GM12878 (cell line): ENCODE results near the gene TPRN. TPM values are rescaled to one million over a fixed set of nuclear protein-coding genes. Genes with fewer than 3 reads are reported as not detected.

ENCODE experiments used
- ATAC-seq: fragments of 200-7000 bp; cut with Tn5 transposase; 3 replicates; pipeline ENCODE4 v1.9.1; 2020; ENCODE audit warnings: mild to moderate bottlenecking, moderate library complexity
- BruUV-seq: library from RNA; stranded (reverse); fragments of 400-500 nt; replicated peaks from 2 replicates; lab custom pipeline; 2021; lab: Mats Ljungman, UMichigan
- CTCF ChIA-PET: fragments of 300-600 bp; sonication (Branson Sonifier 250); formaldehyde crosslinking; extraction: SDS; loops from one replicate; lab custom pipeline; 2021; ENCODE audit warnings: inconsistent platforms; lab: Yijun Ruan, JAX
- POLR2A ChIA-PET: fragments of 350-600 bp; formaldehyde crosslinking; extraction: SDS; loops from one replicate; lab custom pipeline; 2021; ENCODE audit warnings: inconsistent platforms; lab: Charles Lee
- RAD21 ChIA-PET: fragments of 300-600 bp; sonication (Branson Sonifier 250); formaldehyde crosslinking; loops from one replicate; lab custom pipeline; 2023; ENCODE audit warnings: antibody characterized with exemption; ENCODE audit not compliant: unreplicated experiment; lab: Charles Lee
- SMC1A ChIA-PET: fragments of 300-600 bp; sonication (Branson Sonifier 250); formaldehyde crosslinking; loops from one replicate; lab custom pipeline; 2023; ENCODE audit not compliant: unreplicated experiment, uncharacterized antibody; lab: Charles Lee
- DNase-seq: peaks from one replicate; pipeline ENCODE4 v3.0.0-alpha.2; 2011; ENCODE audit warnings: low read depth, low spot score
- FAIRE-seq: peaks from 3 replicates; lab custom pipeline; 2011; peaks lifted over from hg19 to GRCh38; lab: Jason Lieb, UNC
- H2AFZ ChIP-seq: 2 replicates; pipeline ENCODE4 v1.6.0; 2011; ENCODE audit warnings: low read depth, low read length, control low read depth; ENCODE audit not compliant: control insufficient read depth
- H3K27ac ChIP-seq: 2 replicates; pipeline ENCODE4 v1.5.1; 2011; ENCODE audit warnings: control low read depth; ENCODE audit not compliant: control insufficient read depth, insufficient read depth
- H3K27me3 ChIP-seq, 2 experiments: replicated peaks in 1 of 2; 2 replicates each; pipeline versions ENCODE4 v1.6.0 to v1.6.1; 2011; ENCODE audit warnings: low read length in 1 of 2; ENCODE audit not compliant: control insufficient read depth in 2 of 2, insufficient read depth in 2 of 2
- H3K36me3 ChIP-seq, 2 experiments: 2 replicates each; pipeline ENCODE4 v1.5.1; 2011; ENCODE audit warnings: low read length in 1 of 2; ENCODE audit not compliant: control insufficient read depth in 2 of 2, insufficient read depth in 2 of 2
- H3K4me1 ChIP-seq: 2 replicates; pipeline ENCODE4 v1.6.1; 2011; ENCODE audit warnings: mild to moderate bottlenecking, low read length, moderate library complexity, mixed read lengths; ENCODE audit not compliant: control insufficient read depth, insufficient read depth
- H3K4me2 ChIP-seq: 2 replicates; pipeline ENCODE4 v1.6.0; 2011; ENCODE audit warnings: control low read depth; ENCODE audit not compliant: control insufficient read depth, insufficient read depth
- H3K4me3 ChIP-seq: fragments of 200-600 bp; sonication (generic); 2 replicates; pipeline ENCODE4 v1.5.1; 2016
- H3K79me2 ChIP-seq: 2 replicates; pipeline ENCODE4 v1.6.0; 2011; ENCODE audit warnings: low read length; ENCODE audit not compliant: control insufficient read depth, insufficient read depth
- H3K9ac ChIP-seq: 2 replicates; pipeline ENCODE4 v1.8.0; 2011; ENCODE audit warnings: low read length, control low read depth, mixed read lengths; ENCODE audit not compliant: control insufficient read depth, insufficient read depth
- H3K9me3 ChIP-seq: replicated peaks from 3 replicates; pipeline ENCODE4 v1.5.1; 2011; ENCODE audit warnings: mild to moderate bottlenecking, low read length; ENCODE audit not compliant: control insufficient read depth, insufficient read depth
- H4K20me1 ChIP-seq: 2 replicates; pipeline ENCODE4 v1.6.0; 2011; ENCODE audit not compliant: control insufficient read depth, insufficient read depth
- ATF7 ChIP-seq: fragments of 450-650 bp; IDR thresholded peaks from 2 replicates; pipeline ENCODE4 v1.6.1; 2016; ENCODE audit warnings: low read depth, mild to moderate bottlenecking
- CBX5 ChIP-seq: sonication (generic); IDR thresholded peaks from 2 replicates; pipeline ENCODE4 v1.6.1; 2016; ENCODE audit warnings: low read depth, moderate library complexity, mild to moderate bottlenecking, inconsistent platforms
- CREM ChIP-seq: IDR thresholded peaks from 2 replicates; pipeline ENCODE4 v1.6.1; 2014; ENCODE audit warnings: antibody characterized with exemption, low read depth
- MYC ChIP-seq: IDR thresholded peaks from 2 replicates; pipeline ENCODE4 v1.6.1; 2011; ENCODE audit warnings: mild to moderate bottlenecking, low read length, moderate library complexity, inconsistent platforms; ENCODE audit not compliant: insufficient read depth, insufficient replicate concordance, insufficient read length, severe bottlenecking
- PAX5 ChIP-seq: IDR thresholded peaks from 2 replicates; pipeline ENCODE4 v1.6.1; 2011; ENCODE audit warnings: low read depth, low read length, borderline replicate concordance
- PAX8 ChIP-seq: fragments of 450-650 bp; IDR thresholded peaks from 2 replicates; pipeline ENCODE4 v1.6.1; 2017; ENCODE audit warnings: mild to moderate bottlenecking, moderate library complexity
- RCOR1 ChIP-seq: conservative IDR thresholded peaks from 2 replicates; pipeline ENCODE4 v1.6.1; 2012; ENCODE audit warnings: low read depth, low read length, improper control_type of control experiment
- SUPT20H ChIP-seq: IDR thresholded peaks from 2 replicates; pipeline ENCODE4 v1.6.1; 2011; ENCODE audit warnings: low read depth, mild to moderate bottlenecking, low read length, moderate library complexity, borderline replicate concordance; ENCODE audit not compliant: control insufficient read depth
- ZNF217 ChIP-seq: fragments of 450-650 bp; IDR thresholded peaks from 2 replicates; pipeline ENCODE4 v1.6.1; 2017; ENCODE audit warnings: antibody characterized with exemption, mild to moderate bottlenecking
- ZNF622 ChIP-seq: fragments of 450-650 bp; IDR thresholded peaks from 2 replicates; pipeline ENCODE4 v1.6.1; 2017; ENCODE audit warnings: mild to moderate bottlenecking, inconsistent platforms
- WGBS: methylation state at CpG from one replicate; pipeline ENCODE4 v1.1.6; 2016; ENCODE audit warnings: low lambda C conversion rate; ENCODE audit not compliant: insufficient replicate concordance, insufficient coverage; ENCODE audit errors: missing lambda C conversion rate; 5-methylcytosine and 5-hydroxymethylcytosine counted together
- in situ Hi-C: fragments of 300-500 bp; cut with MboI; formaldehyde crosslinking; loops from 9 replicates; pipeline ENCODE4 v1.14.3; 2018; ENCODE audit warnings: mixed read lengths
- intact Hi-C: fragments of 100-400 bp; cut with micrococcal nuclease; formaldehyde crosslinking; loops from one replicate; pipeline ENCODE4 v1.14.2; 2022; ENCODE audit not compliant: unreplicated experiment
- polyA plus RNA-seq, 11 experiments: library from polyadenylated mRNA; depleted of rRNA in 4 of 11; unstranded in 6 of 11; stranded (reverse) in 5 of 11; fragments of >200 nt; fragmentation: Nextera tagmentation in 4 of 11; fragmentation: Illumina TruSeq in 1 of 11; extraction: Ambion mirVana in 4 of 11; extraction: Trizol in 1 of 11; gene quantifications; 1 replicate in 1 of 11; 2 replicates in 10 of 11; pipeline versions ENCODE4 v1.2.1 to v1.2.3, GENCODE V29; 2011 to 2016; ENCODE audit warnings: inconsistent platforms in 2 of 11, missing spikeins in 2 of 11, low read depth in 1 of 11
- total RNA-seq, 4 experiments: library from RNA; depleted of rRNA in 3 of 4; stranded (reverse); fragments of >200 nt in 3 of 4; fragmentation: Illumina TruSeq in 1 of 4; extraction: Trizol in 1 of 4; gene quantifications; 2 replicates each; pipeline versions ENCODE4 v1.2.1 to v1.2.3, GENCODE V29; 2013 to 2021
- TF ChIP-seq, protein P1 (sequence below): IDR thresholded peaks from 2 replicates; pipeline ENCODE4 v1.6.1; 2012; ENCODE audit warnings: low read length, inconsistent platforms
- TF ChIP-seq, protein P2 (sequence below): fragments of 450-650 bp; formaldehyde crosslinking; IDR thresholded peaks from 2 replicates; pipeline ENCODE4 v1.5.0; 2022; ENCODE audit warnings: mild to moderate bottlenecking, missing genetic modification characterization
- TF ChIP-seq, protein P3 (sequence below): IDR thresholded peaks from 2 replicates; pipeline ENCODE4 v1.6.1; 2011; ENCODE audit warnings: borderline replicate concordance, low read depth, mild to moderate bottlenecking, moderate library complexity, low read length; ENCODE audit not compliant: insufficient read depth, poor library complexity, severe bottlenecking

TPRN gene
- total and polyA plus RNA-seq, 10 of the 15 experiments (the other 5 are each of a cell fraction or from before 2014, with no cell fraction given): 0.18 to 19.5 (median 3.1) TPM

DNA sequence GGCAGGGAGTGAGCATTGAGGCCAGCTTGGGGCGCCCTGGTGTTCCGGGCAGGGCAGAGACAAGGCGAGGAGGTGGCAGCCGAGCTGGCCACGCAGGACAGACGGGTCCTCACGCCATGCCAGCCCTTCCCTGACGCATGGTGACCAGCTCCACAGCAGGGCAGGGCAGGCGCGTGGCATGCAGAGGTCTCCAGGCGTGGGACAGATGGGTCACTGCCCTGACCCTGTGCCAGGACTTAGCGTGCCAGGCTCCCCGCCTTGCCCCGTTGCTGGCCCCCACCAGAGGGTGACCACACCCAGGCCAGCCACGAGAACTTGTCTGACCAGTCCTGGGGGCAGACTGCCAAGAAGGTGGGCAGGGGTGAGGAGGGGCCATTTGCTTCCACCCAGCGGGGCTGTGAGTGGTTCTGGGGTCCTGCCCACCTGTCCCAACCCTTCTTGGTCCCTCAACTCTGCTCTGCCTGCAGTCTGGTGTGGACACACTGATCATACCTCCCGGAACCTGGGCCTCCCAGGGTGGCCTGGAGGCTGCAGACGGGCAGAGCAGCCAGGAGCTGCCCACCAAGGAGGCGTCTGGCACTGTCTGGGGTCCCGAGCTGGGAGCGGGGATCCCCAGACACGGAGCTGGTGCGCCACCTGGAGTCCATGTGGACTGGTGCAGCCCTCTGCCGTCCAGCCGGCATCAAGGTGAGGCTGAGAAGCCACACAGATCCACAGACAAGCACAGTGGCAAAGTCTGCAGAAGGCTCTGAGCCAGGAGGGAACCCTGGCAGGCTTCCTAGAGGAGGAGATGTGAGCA, 26.7 kb upstream of the TPRN start, which contains the start of gene RNF224 (continued):
- TF ChIP-seq, protein P1, sequence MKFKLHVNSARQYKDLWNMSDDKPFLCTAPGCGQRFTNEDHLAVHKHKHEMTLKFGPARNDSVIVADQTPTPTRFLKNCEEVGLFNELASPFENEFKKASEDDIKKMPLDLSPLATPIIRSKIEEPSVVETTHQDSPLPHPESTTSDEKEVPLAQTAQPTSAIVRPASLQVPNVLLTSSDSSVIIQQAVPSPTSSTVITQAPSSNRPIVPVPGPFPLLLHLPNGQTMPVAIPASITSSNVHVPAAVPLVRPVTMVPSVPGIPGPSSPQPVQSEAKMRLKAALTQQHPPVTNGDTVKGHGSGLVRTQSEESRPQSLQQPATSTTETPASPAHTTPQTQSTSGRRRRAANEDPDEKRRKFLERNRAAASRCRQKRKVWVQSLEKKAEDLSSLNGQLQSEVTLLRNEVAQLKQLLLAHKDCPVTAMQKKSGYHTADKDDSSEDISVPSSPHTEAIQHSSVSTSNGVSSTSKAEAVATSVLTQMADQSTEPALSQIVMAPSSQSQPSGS: no peak
- TF ChIP-seq PAX8 (no peak), RCOR1 (no peak), CBX5 (no peak), ATF7 (no peak), ZNF622 (no peak), CREM (no peak), PAX5 (no peak)

DNA sequence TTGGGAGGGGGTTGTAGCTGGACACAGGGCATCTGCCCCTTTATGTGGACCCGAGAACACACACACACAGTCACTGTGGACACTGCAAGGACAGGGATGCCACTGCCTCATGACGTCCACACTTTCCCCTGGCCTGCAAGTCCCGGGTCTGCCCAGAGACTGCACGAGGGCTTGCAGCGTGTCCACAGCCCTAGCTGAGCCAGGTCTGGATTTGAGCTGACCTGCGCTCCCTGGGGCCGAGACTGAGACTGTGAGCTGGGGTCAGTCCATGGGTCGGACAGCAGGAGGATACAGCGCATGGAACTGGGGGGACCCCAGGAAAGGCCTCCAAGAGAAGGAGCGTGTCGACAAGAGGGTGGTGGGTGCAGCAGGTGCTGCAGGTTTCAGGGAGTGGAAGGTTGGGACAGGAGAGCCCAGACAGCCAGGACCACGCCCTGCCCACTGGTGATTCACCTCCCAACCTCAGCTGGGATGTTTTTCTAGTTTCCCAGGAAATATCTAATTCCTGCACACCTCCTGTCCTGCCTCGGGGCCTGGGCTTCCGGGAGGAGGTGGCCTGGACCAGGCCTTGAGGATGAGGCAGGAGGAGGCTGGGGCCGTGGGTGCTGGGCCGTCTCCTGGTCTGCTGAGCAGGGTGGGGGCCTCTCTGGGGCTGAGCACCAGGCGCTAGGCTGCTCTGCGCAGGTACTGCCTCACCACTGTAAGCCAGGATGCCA, 26.0 kb upstream of the TPRN start:
- H3K27me3 ChIP-seq: no peaks in the 10 kb centered on the region
- no peak overlapping the region for H3K9ac ChIP-seq
- CTCF ChIA-PET: interaction anchor here (0.7 to 6.4 kb wide), 14 partner anchors 12 to 197 kb away, joined by 3 to 52 read pairs (median 6); partner anchors contain the start of genes ANAPC2, SSNA1 and TUBB4B
- WGBS: 66% methylated on average over 17 of the region's 18 CpGs
- SMC1A ChIA-PET: interaction anchor here (0.9 to 3.3 kb wide), 3 partner anchors 99 to 108 kb away, joined by 3 to 11 read pairs (median 5); no protein-coding TSS in a partner anchor
- no peak for DNase-seq
- peaks cover 16% of the 10 kb centered on the region for H3K4me1 ChIP-seq
- no peaks in the 10 kb centered on the region for H4K20me1 ChIP-seq
- POLR2A ChIA-PET: interaction anchor here (1.0 to 1.5 kb wide), 4 partner anchors 24 to 131 kb away, joined by 3 to 4 read pairs (median 4); no protein-coding TSS in a partner anchor
- H3K79me2 ChIP-seq: no peaks in the 10 kb centered on the region
- no TSS peak for BruUV-seq
- no peaks in the 10 kb centered on the region for H3K9me3 ChIP-seq
- in situ Hi-C loops (loop anchor here (5.0 kb wide), 1 partner anchor 104 kb away; no protein-coding TSS in a partner anchor), intact Hi-C loops (loop anchor here (1.0 to 10.0 kb wide), 2 partner anchors 108 to 182 kb away; partner anchors contain the start of gene NPDC1)
- no peak for FAIRE-seq
- no peaks in the 10 kb centered on the region for H3K36me3 ChIP-seq
- no peak overlapping the region for H3K4me3 ChIP-seq
- no peak overlapping the region for H3K4me2 ChIP-seq
- ATAC-seq: no peak
- H2AFZ ChIP-seq: no peak overlapping the region
- H3K27ac ChIP-seq: no peak overlapping the region
- RAD21 ChIA-PET: interaction anchor here (0.8 to 1.9 kb wide), 7 partner anchors 28 to 180 kb away, joined by 3 to 10 read pairs (median 4); no protein-coding TSS in a partner anchor
- TF ChIP-seq, protein P2, sequence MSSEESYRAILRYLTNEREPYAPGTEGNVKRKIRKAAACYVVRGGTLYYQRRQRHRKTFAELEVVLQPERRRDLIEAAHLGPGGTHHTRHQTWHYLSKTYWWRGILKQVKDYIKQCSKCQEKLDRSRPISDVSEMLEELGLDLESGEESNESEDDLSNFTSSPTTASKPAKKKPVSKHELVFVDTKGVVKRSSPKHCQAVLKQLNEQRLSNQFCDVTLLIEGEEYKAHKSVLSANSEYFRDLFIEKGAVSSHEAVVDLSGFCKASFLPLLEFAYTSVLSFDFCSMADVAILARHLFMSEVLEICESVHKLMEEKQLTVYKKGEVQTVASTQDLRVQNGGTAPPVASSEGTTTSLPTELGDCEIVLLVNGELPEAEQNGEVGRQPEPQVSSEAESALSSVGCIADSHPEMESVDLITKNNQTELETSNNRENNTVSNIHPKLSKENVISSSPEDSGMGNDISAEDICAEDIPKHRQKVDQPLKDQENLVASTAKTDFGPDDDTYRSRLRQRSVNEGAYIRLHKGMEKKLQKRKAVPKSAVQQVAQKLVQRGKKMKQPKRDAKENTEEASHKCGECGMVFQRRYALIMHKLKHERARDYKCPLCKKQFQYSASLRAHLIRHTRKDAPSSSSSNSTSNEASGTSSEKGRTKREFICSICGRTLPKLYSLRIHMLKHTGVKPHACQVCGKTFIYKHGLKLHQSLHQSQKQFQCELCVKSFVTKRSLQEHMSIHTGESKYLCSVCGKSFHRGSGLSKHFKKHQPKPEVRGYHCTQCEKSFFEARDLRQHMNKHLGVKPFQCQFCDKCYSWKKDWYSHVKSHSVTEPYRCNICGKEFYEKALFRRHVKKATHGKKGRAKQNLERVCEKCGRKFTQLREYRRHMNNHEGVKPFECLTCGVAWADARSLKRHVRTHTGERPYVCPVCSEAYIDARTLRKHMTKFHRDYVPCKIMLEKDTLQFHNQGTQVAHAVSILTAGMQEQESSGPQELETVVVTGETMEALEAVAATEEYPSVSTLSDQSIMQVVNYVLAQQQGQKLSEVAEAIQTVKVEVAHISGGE (CRISPR knock-in tag): no peak
- TF ChIP-seq, protein P3, sequence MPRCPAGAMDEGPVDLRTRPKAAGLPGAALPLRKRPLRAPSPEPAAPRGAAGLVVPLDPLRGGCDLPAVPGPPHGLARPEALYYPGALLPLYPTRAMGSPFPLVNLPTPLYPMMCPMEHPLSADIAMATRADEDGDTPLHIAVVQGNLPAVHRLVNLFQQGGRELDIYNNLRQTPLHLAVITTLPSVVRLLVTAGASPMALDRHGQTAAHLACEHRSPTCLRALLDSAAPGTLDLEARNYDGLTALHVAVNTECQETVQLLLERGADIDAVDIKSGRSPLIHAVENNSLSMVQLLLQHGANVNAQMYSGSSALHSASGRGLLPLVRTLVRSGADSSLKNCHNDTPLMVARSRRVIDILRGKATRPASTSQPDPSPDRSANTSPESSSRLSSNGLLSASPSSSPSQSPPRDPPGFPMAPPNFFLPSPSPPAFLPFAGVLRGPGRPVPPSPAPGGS: no peak
- TF ChIP-seq ZNF217 (no peak), SUPT20H (no peak), MYC (no peak)
